GM23338 (cell line): ENCODE results near the gene CEP43.

ENCODE experiments used
- CREB1 ChIP-seq: fragments of 250-450 bp; sonication (Bioruptor Pico); IDR thresholded peaks from 2 replicates; pipeline ENCODE4 v1.5.0; 2020; ENCODE audit warnings: low read depth, mild to moderate bottlenecking, moderate library complexity
- EZH2 ChIP-seq: fragments of 200-600 bp; sonication (generic); IDR thresholded peaks from one replicate; pipeline ENCODE4 v1.8.0; 2017; ENCODE audit warnings: antibody characterized with exemption, mild to moderate bottlenecking, low read depth; ENCODE audit not compliant: unreplicated experiment
- EZH2phosphoT487 ChIP-seq: fragments of 200-600 bp; sonication (generic); IDR thresholded peaks from one replicate; pipeline ENCODE4 v1.8.1; 2018; ENCODE audit warnings: antibody characterized with exemption; ENCODE audit not compliant: unreplicated experiment
- ZNF331 ChIP-seq: fragments of 250-450 bp; sonication (Bioruptor Pico); IDR thresholded peaks from 2 replicates; pipeline ENCODE4 v1.5.0; 2020; ENCODE audit warnings: low read depth, mild to moderate bottlenecking, moderate library complexity
- TF ChIP-seq, protein P1 (sequence below), 2 experiments: fragments of 200-600 bp in 1 of 2; sonication (generic) in 1 of 2; conservative IDR thresholded peaks; 2 replicates each; pipeline versions ENCODE4 v1.5.1 to v1.6.1; 2016 to 2017; ENCODE audit warnings: antibody characterized with exemption in 2 of 2, low read depth in 2 of 2, mild to moderate bottlenecking in 2 of 2, moderate library complexity in 1 of 2
- TF ChIP-seq, protein P2 (sequence below): IDR thresholded peaks from one replicate; pipeline ENCODE4 v1.6.1; 2018; ENCODE audit warnings: antibody characterized with exemption; ENCODE audit not compliant: unreplicated experiment

DNA sequence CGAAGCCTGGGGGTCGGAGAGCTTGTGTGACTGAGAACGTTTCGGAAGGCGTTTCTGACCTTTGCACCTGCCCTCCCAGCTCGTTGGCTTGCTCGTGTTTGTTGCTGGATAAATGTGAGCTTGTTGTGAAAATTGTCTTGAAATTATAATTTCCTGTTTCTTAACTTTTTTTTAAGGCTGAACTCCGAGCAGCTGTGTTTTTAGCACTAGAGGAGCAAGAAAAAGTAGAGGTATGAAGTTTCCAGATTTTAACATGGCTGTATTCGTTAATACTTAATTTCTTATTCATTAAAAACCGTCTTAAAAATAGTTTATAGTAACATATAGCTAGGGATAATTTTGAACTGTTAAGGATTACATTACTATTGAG lies 672 bp downstream of the CEP43 start:
- TF ChIP-seq EZH2phosphoT487 = no peak
- TF ChIP-seq, protein P1, sequence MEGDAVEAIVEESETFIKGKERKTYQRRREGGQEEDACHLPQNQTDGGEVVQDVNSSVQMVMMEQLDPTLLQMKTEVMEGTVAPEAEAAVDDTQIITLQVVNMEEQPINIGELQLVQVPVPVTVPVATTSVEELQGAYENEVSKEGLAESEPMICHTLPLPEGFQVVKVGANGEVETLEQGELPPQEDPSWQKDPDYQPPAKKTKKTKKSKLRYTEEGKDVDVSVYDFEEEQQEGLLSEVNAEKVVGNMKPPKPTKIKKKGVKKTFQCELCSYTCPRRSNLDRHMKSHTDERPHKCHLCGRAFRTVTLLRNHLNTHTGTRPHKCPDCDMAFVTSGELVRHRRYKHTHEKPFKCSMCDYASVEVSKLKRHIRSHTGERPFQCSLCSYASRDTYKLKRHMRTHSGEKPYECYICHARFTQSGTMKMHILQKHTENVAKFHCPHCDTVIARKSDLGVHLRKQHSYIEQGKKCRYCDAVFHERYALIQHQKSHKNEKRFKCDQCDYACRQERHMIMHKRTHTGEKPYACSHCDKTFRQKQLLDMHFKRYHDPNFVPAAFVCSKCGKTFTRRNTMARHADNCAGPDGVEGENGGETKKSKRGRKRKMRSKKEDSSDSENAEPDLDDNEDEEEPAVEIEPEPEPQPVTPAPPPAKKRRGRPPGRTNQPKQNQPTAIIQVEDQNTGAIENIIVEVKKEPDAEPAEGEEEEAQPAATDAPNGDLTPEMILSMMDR (conservative IDR thresholded peaks at IDR 0.05; ENCODE audit: low read depth in 2 of 2) = no peak
- no peak for TF ChIP-seq ZNF331 (CRISPR knock-in tag)
- no peak for TF ChIP-seq CREB1 (CRISPR knock-in tag)
- TF ChIP-seq, protein P2, sequence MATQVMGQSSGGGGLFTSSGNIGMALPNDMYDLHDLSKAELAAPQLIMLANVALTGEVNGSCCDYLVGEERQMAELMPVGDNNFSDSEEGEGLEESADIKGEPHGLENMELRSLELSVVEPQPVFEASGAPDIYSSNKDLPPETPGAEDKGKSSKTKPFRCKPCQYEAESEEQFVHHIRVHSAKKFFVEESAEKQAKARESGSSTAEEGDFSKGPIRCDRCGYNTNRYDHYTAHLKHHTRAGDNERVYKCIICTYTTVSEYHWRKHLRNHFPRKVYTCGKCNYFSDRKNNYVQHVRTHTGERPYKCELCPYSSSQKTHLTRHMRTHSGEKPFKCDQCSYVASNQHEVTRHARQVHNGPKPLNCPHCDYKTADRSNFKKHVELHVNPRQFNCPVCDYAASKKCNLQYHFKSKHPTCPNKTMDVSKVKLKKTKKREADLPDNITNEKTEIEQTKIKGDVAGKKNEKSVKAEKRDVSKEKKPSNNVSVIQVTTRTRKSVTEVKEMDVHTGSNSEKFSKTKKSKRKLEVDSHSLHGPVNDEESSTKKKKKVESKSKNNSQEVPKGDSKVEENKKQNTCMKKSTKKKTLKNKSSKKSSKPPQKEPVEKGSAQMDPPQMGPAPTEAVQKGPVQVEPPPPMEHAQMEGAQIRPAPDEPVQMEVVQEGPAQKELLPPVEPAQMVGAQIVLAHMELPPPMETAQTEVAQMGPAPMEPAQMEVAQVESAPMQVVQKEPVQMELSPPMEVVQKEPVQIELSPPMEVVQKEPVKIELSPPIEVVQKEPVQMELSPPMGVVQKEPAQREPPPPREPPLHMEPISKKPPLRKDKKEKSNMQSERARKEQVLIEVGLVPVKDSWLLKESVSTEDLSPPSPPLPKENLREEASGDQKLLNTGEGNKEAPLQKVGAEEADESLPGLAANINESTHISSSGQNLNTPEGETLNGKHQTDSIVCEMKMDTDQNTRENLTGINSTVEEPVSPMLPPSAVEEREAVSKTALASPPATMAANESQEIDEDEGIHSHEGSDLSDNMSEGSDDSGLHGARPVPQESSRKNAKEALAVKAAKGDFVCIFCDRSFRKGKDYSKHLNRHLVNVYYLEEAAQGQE = no peak
- no peak for TF ChIP-seq EZH2
